WI38 (cell line): ENCODE results near the gene MYLK.

ENCODE experiments used
- H3K4me3 ChIP-seq: 2 replicates; pipeline ENCODE4 v1.5.1; 2011; ENCODE audit warnings: low read depth, mild to moderate bottlenecking, control low read depth, low read length
- CTCF ChIP-seq: IDR thresholded peaks from 2 replicates; pipeline ENCODE4 v1.5.1; 2012; ENCODE audit warnings: low read depth, mild to moderate bottlenecking, control low read depth, low read length

MYLK gene

GRCh38 chr3:123634149-123635051 lies 249.7 kb downstream of the MYLK start:
- no peak for TF ChIP-seq CTCF
- no peak overlapping the region for H3K4me3 ChIP-seq

DNA sequence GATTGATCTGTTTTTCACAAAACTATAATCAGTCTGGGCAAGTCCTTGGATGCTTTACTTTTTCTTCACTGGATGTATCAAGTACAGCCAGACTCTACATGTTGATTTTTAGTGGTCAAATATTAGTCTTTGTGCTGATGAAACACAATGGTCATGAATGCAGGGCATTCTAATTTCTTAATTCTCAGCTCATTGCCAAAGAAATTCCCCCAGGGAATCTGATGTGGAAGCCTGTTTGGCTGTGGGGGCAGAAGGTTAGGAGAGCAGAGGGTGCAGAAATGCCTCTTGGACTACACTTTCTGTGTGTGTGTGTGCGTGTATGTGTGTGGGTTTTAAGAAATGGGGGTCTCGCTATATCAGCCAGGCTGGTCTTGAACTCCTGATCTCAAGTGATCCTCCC lies 250.6 kb downstream of the MYLK start:
- no peak for TF ChIP-seq CTCF
- H3K4me3 ChIP-seq: no peak overlapping the region

DNA sequence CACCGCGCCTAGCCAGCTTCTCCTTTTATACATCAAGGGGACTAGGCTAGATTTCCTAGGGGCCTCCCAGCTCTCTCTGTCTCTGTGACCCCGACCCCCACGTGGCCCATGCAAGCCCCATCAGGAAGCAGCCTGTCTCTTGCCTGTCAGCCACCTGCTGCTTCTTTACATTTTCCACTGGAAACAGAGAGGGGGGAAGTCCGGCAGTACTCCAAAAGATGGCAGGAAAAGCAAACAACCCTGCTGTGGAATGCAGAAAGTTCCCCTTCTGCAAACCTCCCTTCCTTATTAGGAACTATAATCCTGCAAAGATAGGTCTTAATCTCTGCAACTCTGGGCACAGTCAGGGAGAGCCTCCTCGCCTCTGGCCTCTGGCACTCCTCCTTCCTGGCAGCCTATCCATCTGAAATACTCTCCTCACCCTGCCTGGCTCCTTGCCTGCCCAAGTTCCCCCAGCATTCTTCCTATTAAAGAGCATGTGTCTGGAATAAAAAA lies 251.9 kb downstream of the MYLK start:
- no peak for TF ChIP-seq CTCF
- H3K4me3 ChIP-seq: no peak overlapping the region

GRCh38 chr3:123629747-123630047 lies 254.4 kb downstream of the MYLK start:
- H3K4me3 ChIP-seq: no peak overlapping the region

DNA sequence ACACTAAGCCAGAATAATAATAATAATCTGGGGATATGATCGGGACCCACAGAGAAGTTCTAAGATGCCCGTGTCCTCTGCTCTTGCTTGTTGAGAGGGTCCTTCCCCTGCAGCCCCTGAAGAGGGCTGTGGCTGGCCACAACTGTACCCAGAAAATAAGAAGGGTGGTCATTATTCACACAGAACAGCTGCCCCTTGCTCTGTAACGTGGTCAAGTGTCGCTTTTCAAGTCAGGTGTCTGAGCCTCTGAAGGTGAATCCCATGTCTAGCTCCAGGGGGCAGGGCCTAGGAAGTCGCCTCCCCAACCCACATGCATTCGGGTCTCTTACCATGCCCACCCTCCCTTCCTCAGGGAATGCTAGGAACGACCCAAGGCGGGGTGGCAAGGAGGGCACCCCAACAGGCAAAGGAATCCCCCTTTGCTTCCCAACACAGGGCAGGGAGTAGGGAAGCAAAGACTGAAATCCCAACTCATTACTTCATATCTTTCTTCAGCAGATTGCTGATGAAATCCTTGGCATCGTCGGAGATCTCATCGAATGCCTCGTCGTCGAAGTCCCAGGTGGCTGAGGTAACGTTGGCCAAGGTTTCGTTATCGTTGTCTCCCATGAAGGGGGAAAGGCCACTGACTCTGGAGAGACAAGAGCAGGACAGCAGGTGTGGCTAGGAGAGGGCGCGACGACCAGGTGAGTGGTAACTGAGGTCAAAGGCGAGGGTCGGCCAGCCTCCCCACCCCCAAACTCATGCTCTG lies 255.0 kb downstream of the MYLK start:
- TF ChIP-seq CTCF: no peak
- H3K4me3 ChIP-seq: no peak overlapping the region

More at GRCh38 chr3:123629747-123630047, 254.4 kb downstream of the MYLK start:
- TF ChIP-seq CTCF: 0 out of 2 replicates have a peak, but pooled peaks have one; percentile 5

- no peak overlapping the region for H3K4me3 ChIP-seq
- TF ChIP-seq CTCF: no peak
Observed at GRCh38 chr3:123627673-123628670, 256.2 kb downstream of the MYLK start.
